Upper lobe of left lung (tissue), 4 donors: Measurements from ENCODE around the gene NKX6-2.

Experiments used
- CTCF ChIP-seq, 6 experiments: fragments of 450-650 bp in 4 of 6; fragments of 200-600 bp in 2 of 6; sonication (generic) in 2 of 6; IDR thresholded peaks; one replicate each; pipeline ENCODE4 v1.5.1; 2016 to 2019; ENCODE audit warnings: antibody characterized with exemption in 6 of 6
- POLR2A ChIP-seq, 4 donors: fragments of 450-650 bp; IDR thresholded peaks; one replicate each; pipeline ENCODE4 v1.5.1; 2016 to 2017; ENCODE audit warnings: antibody characterized with exemption in 4 of 4, mild to moderate bottlenecking in 2 of 4
- POLR2AphosphoS5 ChIP-seq, 2 donors: sonication (generic); formaldehyde crosslinking; IDR thresholded peaks; one replicate each; pipeline ENCODE4 v1.5.1; 2017; ENCODE audit warnings: antibody characterized with exemption in 2 of 2

- no peak for TF ChIP-seq POLR2AphosphoS5 (IDR thresholded peaks at IDR 0.05)
- no peak for TF ChIP-seq POLR2A (IDR thresholded peaks at IDR 0.05)
- TF ChIP-seq CTCF (IDR thresholded peaks at IDR 0.05), result no peak
Measured at GRCh38 chr10:132777441-132777840, 8.5 kb downstream of the NKX6-2 start.
